Aorta (tissue), 5 donors: ENCODE results near the gene RFX3. TPM values are rescaled to one million over a fixed set of nuclear protein-coding genes. Genes with fewer than 3 reads are reported as not detected.

Experiments
- ATAC-seq: fragments of 200-7000 bp; cut with Tn5 transposase; one replicate; pipeline ENCODE4 v1.9.1; 2022; ENCODE audit warnings: moderate library complexity; ENCODE audit not compliant: low FRiP score
- DNase-seq, 2 donors: peaks; one replicate each; pipeline ENCODE4 v3.0.0-alpha.2; 2020
- H3K27ac ChIP-seq, 2 donors: one replicate each; pipeline ENCODE4 v1.5.1; 2013; ENCODE audit warnings: low read length in 2 of 2, mild to moderate bottlenecking in 2 of 2, moderate library complexity in 2 of 2, control low read depth in 1 of 2, inconsistent platforms in 1 of 2, low read depth in 1 of 2
- H3K27me3 ChIP-seq, 2 donors: one replicate each; pipeline ENCODE4 v1.6.1; 2013; ENCODE audit warnings: control low read depth in 1 of 2, low read length in 1 of 2, mild to moderate bottlenecking in 1 of 2, moderate library complexity in 1 of 2; ENCODE audit not compliant: insufficient read depth in 2 of 2, control insufficient read depth in 1 of 2
- H3K36me3 ChIP-seq, 2 donors: one replicate each; pipeline ENCODE4 v1.6.1; 2013; ENCODE audit warnings: control low read depth in 1 of 2, low read length in 1 of 2, mild to moderate bottlenecking in 1 of 2; ENCODE audit not compliant: insufficient read depth in 2 of 2, control insufficient read depth in 1 of 2
- H3K4me1 ChIP-seq, 2 donors: one replicate each; pipeline ENCODE4 v1.6.1; 2013; ENCODE audit warnings: low read length in 2 of 2, control low read depth in 1 of 2, mild to moderate bottlenecking in 1 of 2, moderate library complexity in 1 of 2; ENCODE audit not compliant: insufficient read depth in 2 of 2, control insufficient read depth in 1 of 2
- H3K4me3 ChIP-seq, 2 donors: one replicate each; pipeline ENCODE4 v1.5.1; 2013; ENCODE audit warnings: low read length in 2 of 2, control low read depth in 1 of 2, mild to moderate bottlenecking in 1 of 2
- H3K9me3 ChIP-seq: one replicate; pipeline ENCODE4 v1.6.1; 2013; ENCODE audit warnings: mild to moderate bottlenecking, low read length; ENCODE audit not compliant: control insufficient read depth
- WGBS, 2 donors: extraction: QIAGEN DNeasy Blood & Tissue Kit; methylation state at CpG; one replicate each; pipeline ENCODE4 v1.1.7; 2013; 5-methylcytosine and 5-hydroxymethylcytosine counted together
- intact Hi-C, 2 donors: fragments of 100-400 bp; cut with DNase I; formaldehyde crosslinking; loops; one replicate each; pipeline versions ENCODE4 v1.14.2 to v1.15.0; 2022
- polyA plus RNA-seq, 2 donors: library from polyadenylated mRNA; stranded (reverse); fragments of 200-250 nt; gene quantifications; one replicate each; pipeline ENCODE4 v1.2.3, GENCODE V29; 2013
- total RNA-seq, 2 donors: library from RNA; stranded (reverse); fragmentation: NEBNext Ultra II Directional; extraction: Animal tissue kit (Norgen Biotek cat#: 25700); gene quantifications; one replicate each; pipeline ENCODE4 v1.2.1, GENCODE V29; 2021
- donor health status: healthy with polysubstance abuse.
- donor health status: Bipolar disorder and iron deficiency.
- donor health status: DM: no; HTN: no; CAD: no.
- donor health status: DM: no; HTN: no; CAD: no.
- donor health status: DM: yes; HTN: yes; CAD: no.

The RFX3 gene
- total and polyA plus RNA-seq, 4 donors, result 0.38 to 22.4 (median 5.9) TPM

- H3K27me3 ChIP-seq, result no peaks in the 10 kb centered on the region
- no peaks in the 10 kb centered on the region for H3K36me3 ChIP-seq
- no peaks in the 10 kb centered on the region for H3K4me1 ChIP-seq
- intact Hi-C loops, result loop anchor here in 1 of 2 donors (10.0 kb wide), 1 partner anchor 316 kb away; no protein-coding TSS in a partner anchor
- H3K4me3 ChIP-seq, result no peak overlapping the region
- H3K9me3 ChIP-seq, result no peaks in the 10 kb centered on the region
- DNase-seq (peak in 1 of 2 donors; percentile 47), ATAC-seq (peak; percentile 39)
- 1 to 2% methylated on average over 75 to 76 of the region's 76 CpGs for WGBS, 2 donors
- H3K27ac ChIP-seq, result no peak overlapping the region
Measured at GRCh38 chr9:3181049-3181953, 344.5 kb downstream of the RFX3 start.

DNA sequence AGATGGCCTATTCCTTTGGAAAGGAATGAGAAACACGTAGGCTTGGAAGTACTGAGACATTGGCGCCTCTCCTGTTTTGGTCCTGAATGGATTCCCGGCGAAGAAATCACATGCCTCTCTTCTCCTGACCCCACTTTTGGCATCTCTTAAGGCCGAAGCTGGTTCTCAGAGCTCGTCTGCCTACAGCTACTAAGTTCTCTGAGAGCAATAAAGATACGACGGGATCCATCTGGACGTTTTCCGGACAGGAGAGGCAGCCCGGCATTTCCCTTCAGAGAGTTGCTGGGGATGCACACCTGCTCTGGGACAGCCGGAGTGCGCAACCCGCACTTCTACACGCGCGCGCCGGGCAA lies 345.1 kb downstream of the RFX3 start:
- no peaks in the 10 kb centered on the region for H3K4me1 ChIP-seq
- no peaks in the 10 kb centered on the region for H3K36me3 ChIP-seq
- H3K9me3 ChIP-seq, result no peaks in the 10 kb centered on the region
- WGBS, 2 donors, result 15% methylated on average over 19 of the region's 19 CpGs
- H3K27me3 ChIP-seq, result no peaks in the 10 kb centered on the region
- H3K4me3 ChIP-seq, result no peak overlapping the region
- no peak for ATAC-seq
- intact Hi-C loops, result loop anchor here in 1 of 2 donors (10.0 kb wide), 1 partner anchor 316 kb away; no protein-coding TSS in a partner anchor
- DNase-seq, result no peak
- H3K27ac ChIP-seq, result no peak overlapping the region

GRCh38 chr9:3179711-3180110 lies 346.1 kb downstream of the RFX3 start:
- no peaks in the 10 kb centered on the region for H3K36me3 ChIP-seq
- no peaks in the 10 kb centered on the region for H3K9me3 ChIP-seq
- intact Hi-C loops, result loop anchor here in 1 of 2 donors (10.0 kb wide), 1 partner anchor 315 kb away; no protein-coding TSS in a partner anchor
- WGBS, 2 donors, result 85 to 93% methylated on average over 4 of the region's 4 CpGs
- H3K4me1 ChIP-seq, result no peaks in the 10 kb centered on the region
- H3K27ac ChIP-seq, result no peak overlapping the region
- no peak overlapping the region for H3K4me3 ChIP-seq
- DNase-seq, result no peak
- ATAC-seq, result no peak
- no peaks in the 10 kb centered on the region for H3K27me3 ChIP-seq

GRCh38 chr9:3177936-3178335 lies 347.9 kb downstream of the RFX3 start:
- no peaks in the 10 kb centered on the region for H3K4me1 ChIP-seq
- no peaks in the 10 kb centered on the region for H3K36me3 ChIP-seq
- no peak overlapping the region for H3K4me3 ChIP-seq
- no peaks in the 10 kb centered on the region for H3K27me3 ChIP-seq
- no peaks in the 10 kb centered on the region for H3K9me3 ChIP-seq
- intact Hi-C loops, result no loop called here
- WGBS, 2 donors, result 47 to 79% methylated on average over 1 of the region's 1 CpG
- ATAC-seq (no peak), DNase-seq (no peak)
- H3K27ac ChIP-seq, result no peak overlapping the region

- H3K27me3 ChIP-seq, result no peaks in the 10 kb centered on the region
- no peak overlapping the region for H3K4me3 ChIP-seq
- 64 to 69% methylated on average over 4 of the region's 4 CpGs for WGBS, 2 donors
- no peak for DNase-seq
- intact Hi-C loops, result no loop called here
- H3K4me1 ChIP-seq, result no peaks in the 10 kb centered on the region
- no peak overlapping the region for H3K27ac ChIP-seq
- H3K36me3 ChIP-seq, result no peaks in the 10 kb centered on the region
- ATAC-seq, result no peak
- H3K9me3 ChIP-seq, result no peaks in the 10 kb centered on the region
Measured at GRCh38 chr9:3177146-3177761, 348.5 kb downstream of the RFX3 start.

DNA sequence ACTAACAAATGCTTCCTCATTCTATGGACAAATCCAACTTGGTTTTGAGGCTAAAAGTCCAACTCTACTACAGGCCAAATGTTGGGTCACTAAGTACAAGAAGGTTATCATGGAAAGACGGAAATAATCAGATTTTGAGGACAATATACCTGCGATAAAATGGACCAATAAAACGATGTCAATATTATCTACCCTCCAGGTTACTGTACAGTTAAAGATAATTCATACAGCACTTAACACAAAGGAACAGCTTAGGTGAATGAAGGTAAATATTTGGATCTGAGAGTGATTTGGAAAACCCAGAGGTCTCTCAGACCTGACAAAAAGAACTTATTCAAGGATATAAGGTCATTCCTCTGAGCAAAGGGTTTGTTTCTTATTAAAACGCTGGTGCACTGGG lies 352.4 kb downstream of the RFX3 start:
- intact Hi-C loops, result no loop called here
- H3K36me3 ChIP-seq, result no peaks in the 10 kb centered on the region
- no peaks in the 10 kb centered on the region for H3K4me1 ChIP-seq
- 74 to 80% methylated on average over 4 of the region's 4 CpGs for WGBS, 2 donors
- H3K27me3 ChIP-seq, result no peaks in the 10 kb centered on the region
- ATAC-seq (no peak), DNase-seq (no peak)
- H3K9me3 ChIP-seq, result peaks cover 1% of the 10 kb centered on the region
- H3K27ac ChIP-seq, result no peak overlapping the region
- H3K4me3 ChIP-seq, result no peak overlapping the region

GRCh38 chr9:3170819-3171218 lies 355.0 kb downstream of the RFX3 start:
- H3K9me3 ChIP-seq, result peaks cover 1% of the 10 kb centered on the region
- H3K4me3 ChIP-seq, result no peak overlapping the region
- no peaks in the 10 kb centered on the region for H3K27me3 ChIP-seq
- no peak overlapping the region for H3K27ac ChIP-seq
- DNase-seq, result no peak
- H3K4me1 ChIP-seq, result no peaks in the 10 kb centered on the region
- H3K36me3 ChIP-seq, result no peaks in the 10 kb centered on the region
- ATAC-seq, result no peak
- intact Hi-C loops, result no loop called here
